Uterus (tissue), 2 donors: Measurements from ENCODE around the gene CXCL12.

Source experiments
- POLR2A ChIP-seq, 2 donors: fragments of 450-650 bp; IDR thresholded peaks; one replicate each; pipeline ENCODE4 v1.6.1; 2016; ENCODE audit warnings: antibody characterized with exemption in 2 of 2, mild to moderate bottlenecking in 1 of 2, moderate library complexity in 1 of 2
- TF ChIP-seq, protein P1 (sequence below), 4 experiments: fragments of 200-600 bp in 2 of 4; fragments of 450-650 bp in 2 of 4; sonication (generic) in 2 of 4; IDR thresholded peaks; one replicate each; pipeline ENCODE4 v1.5.1; 2016 to 2019; ENCODE audit warnings: antibody characterized with exemption in 4 of 4, mild to moderate bottlenecking in 2 of 4, moderate library complexity in 1 of 4

- TF ChIP-seq, protein P1, sequence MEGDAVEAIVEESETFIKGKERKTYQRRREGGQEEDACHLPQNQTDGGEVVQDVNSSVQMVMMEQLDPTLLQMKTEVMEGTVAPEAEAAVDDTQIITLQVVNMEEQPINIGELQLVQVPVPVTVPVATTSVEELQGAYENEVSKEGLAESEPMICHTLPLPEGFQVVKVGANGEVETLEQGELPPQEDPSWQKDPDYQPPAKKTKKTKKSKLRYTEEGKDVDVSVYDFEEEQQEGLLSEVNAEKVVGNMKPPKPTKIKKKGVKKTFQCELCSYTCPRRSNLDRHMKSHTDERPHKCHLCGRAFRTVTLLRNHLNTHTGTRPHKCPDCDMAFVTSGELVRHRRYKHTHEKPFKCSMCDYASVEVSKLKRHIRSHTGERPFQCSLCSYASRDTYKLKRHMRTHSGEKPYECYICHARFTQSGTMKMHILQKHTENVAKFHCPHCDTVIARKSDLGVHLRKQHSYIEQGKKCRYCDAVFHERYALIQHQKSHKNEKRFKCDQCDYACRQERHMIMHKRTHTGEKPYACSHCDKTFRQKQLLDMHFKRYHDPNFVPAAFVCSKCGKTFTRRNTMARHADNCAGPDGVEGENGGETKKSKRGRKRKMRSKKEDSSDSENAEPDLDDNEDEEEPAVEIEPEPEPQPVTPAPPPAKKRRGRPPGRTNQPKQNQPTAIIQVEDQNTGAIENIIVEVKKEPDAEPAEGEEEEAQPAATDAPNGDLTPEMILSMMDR (IDR thresholded peaks at IDR 0.05), result no peak
- TF ChIP-seq POLR2A (IDR thresholded peaks at IDR 0.05), result no peak
Measured at GRCh38 chr10:44398747-44399658, 14.1 kb upstream of the CXCL12 start.
